OCI-LY3 (cell line): ENCODE measurements around the gene ADRB2.
"Not testable (repeated sequence)": the region's sequence is repeated elsewhere in the genome, so short reads cannot be mapped to it uniquely, and the experiment has no call there.

Experiments
- H2AFZ ChIP-seq: fragments of 200-600, 300-600 bp; shearing (Covaris generic); 2 replicates; pipeline ENCODE4 v1.6.0; 2014; ENCODE audit warnings: antibody characterized with exemption, low read depth, low read length
- H3K27ac ChIP-seq: fragments of 200-600, 300-600 bp; sonication (generic); 2 replicates; pipeline ENCODE4 v1.5.1; 2014; ENCODE audit warnings: mild to moderate bottlenecking, low read length, moderate library complexity, mixed read lengths
- H3K27me3 ChIP-seq: fragments of 200-600, 300-600 bp; sonication (generic); 2 replicates; pipeline ENCODE4 v1.6.1; 2014; ENCODE audit warnings: low read depth, low read length, mixed read lengths
- H3K36me3 ChIP-seq: fragments of 200-600, 300-600 bp; sonication (generic); replicated peaks from 2 replicates; pipeline ENCODE3; 2014; ENCODE audit warnings: low read depth, low read length, mixed read lengths
- H3K4me1 ChIP-seq: fragments of 300-600, 200-600 bp; sonication (generic); 2 replicates; pipeline ENCODE4 v1.6.1; 2014; ENCODE audit warnings: low read length, mixed read lengths
- H3K4me2 ChIP-seq: fragments of 200-600, 300-600 bp; sonication (generic); 2 replicates; pipeline ENCODE4 v1.6.1; 2014; ENCODE audit warnings: low read length, mixed read lengths
- H3K4me3 ChIP-seq: fragments of 300-600, 200-600 bp; sonication (generic); 2 replicates; pipeline ENCODE4 v1.5.1; 2014; ENCODE audit warnings: antibody characterized with exemption, mild to moderate bottlenecking, low read length, moderate library complexity
- H3K79me2 ChIP-seq: fragments of 300-600, 200-600 bp; shearing (Covaris generic); 2 replicates; pipeline ENCODE4 v1.6.1; 2014; ENCODE audit warnings: mild to moderate bottlenecking, low read length, mixed read lengths
- H3K9ac ChIP-seq: fragments of 300-600, 200-600 bp; shearing (Covaris generic); 2 replicates; pipeline ENCODE4 v1.6.0; 2014; ENCODE audit warnings: mild to moderate bottlenecking, low read length, moderate library complexity
- H3K9me3 ChIP-seq: fragments of 200-600, 300-600 bp; shearing (Covaris generic); 2 replicates; pipeline ENCODE4 v1.6.1; 2014; ENCODE audit warnings: low read length, mixed read lengths; ENCODE audit not compliant: insufficient read depth
- H4K20me1 ChIP-seq: fragments of 200-600, 300-600 bp; sonication (generic); 2 replicates; pipeline ENCODE4 v1.6.1; 2016; ENCODE audit warnings: low read length, mixed read lengths; ENCODE audit not compliant: insufficient read depth
- CTCF ChIP-seq: fragments of 200-600, 300-600 bp; sonication (generic); IDR thresholded peaks from 2 replicates; pipeline ENCODE4 v1.5.1; 2014; ENCODE audit warnings: antibody characterized with exemption, low read length, low read depth
- EZH2phosphoT487 ChIP-seq: fragments of 200-600 bp; shearing (Covaris generic); IDR thresholded peaks from 2 replicates; pipeline ENCODE4 v1.6.1; 2018; ENCODE audit warnings: antibody characterized with exemption, mixed run types, low read depth

The ADRB2 gene

GRCh38 chr5:148875205-148875875 lies 48.9 kb downstream of the ADRB2 start:
- Histone ChIP-seq H3K27me3 (no peaks in the 10 kb centered on the region), H3K36me3 (no peaks in the 10 kb centered on the region), H3K9ac (no peak overlapping the region), H3K79me2 (no peaks in the 10 kb centered on the region), H3K4me2 (no peak overlapping the region), H2AFZ (no peak overlapping the region), H4K20me1 (no peaks in the 10 kb centered on the region), H3K9me3 (no peaks in the 10 kb centered on the region), H3K27ac (no peak overlapping the region), H3K4me3 (no peak overlapping the region), H3K4me1 (no peaks in the 10 kb centered on the region)
- TF ChIP-seq EZH2phosphoT487 (no peak), CTCF (no peak)

GRCh38 chr5:148877436-148877835 lies 51.0 kb downstream of the ADRB2 start:
- not testable (repeated sequence) for H3K4me2 ChIP-seq, H2AFZ ChIP-seq, H3K4me1 ChIP-seq

More at GRCh38 chr5:148877436-148877835, 51.0 kb downstream of the ADRB2 start:
- H3K79me2 ChIP-seq, H4K20me1 ChIP-seq, H3K9ac ChIP-seq, H3K27ac ChIP-seq, H3K4me3 ChIP-seq, H3K27me3 ChIP-seq, H3K36me3 ChIP-seq, H3K9me3 ChIP-seq: not testable (repeated sequence)
